T-helper 2 cell treated with Interferon-gamma antibody and Interleukin-4, amounts not matched to agents 100 ng/mL and 5 ng/mL, for 36 hours (primary cell): Measurements from ENCODE around the gene RHPN2. TPM values are rescaled to one million over a fixed set of nuclear protein-coding genes. Genes with fewer than 3 reads are reported as not detected.
"Not testable (repeated sequence)": the region's sequence is repeated elsewhere in the genome, so short reads cannot be mapped to it uniquely, and the experiment has no call there.

Source experiments
- intact Hi-C: fragments of 100-400 bp; cut with micrococcal nuclease; formaldehyde crosslinking; loops from one replicate; pipeline ENCODE4 v1.15.1; 2023
- total RNA-seq: library from RNA; stranded (reverse); gene quantifications from 2 replicates; pipeline ENCODE4 v1.2.3, GENCODE V29; 2022

The RHPN2 gene
- total RNA-seq, 1 donor from 2014 or later: 0.48 TPM

DNA sequence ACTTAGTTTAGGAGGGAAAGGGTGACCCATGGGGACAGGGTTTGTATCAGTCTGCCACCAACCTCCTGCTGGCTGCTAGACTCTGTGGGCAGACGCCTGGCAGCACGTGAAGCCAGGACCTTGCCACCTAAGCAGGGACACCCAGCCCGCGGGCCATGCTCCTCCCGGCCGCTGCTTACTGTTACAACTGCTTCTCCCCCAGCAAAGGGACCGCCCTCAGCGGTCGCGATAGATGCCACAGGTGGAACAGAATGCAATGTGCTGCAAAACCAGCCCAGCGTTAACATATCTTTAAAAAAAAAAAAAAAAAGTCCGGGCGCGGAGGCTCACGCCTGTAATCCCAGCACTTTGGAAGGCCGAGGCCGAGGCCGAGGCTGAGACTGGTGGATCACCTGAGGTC, 1.9 kb upstream of the RHPN2 start:
- intact Hi-C loops: no loop called here

DNA sequence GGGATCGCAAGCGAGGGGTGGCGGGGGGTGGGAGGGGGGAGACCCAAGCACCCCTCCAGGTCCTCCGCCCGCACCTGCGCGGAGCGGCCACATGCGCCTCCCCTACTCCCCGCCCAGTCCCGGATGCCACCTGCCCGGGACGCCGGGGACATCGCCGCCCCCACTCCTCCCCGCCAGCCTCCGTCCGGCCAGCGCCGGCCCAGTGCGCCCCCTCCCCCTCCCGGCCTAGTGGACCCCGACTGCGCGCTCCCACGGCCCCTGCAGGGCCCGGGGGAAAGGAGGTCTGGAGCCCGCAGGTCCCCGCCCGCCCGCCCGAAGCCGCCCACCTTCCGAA, 263 bp downstream of the RHPN2 start:
- intact Hi-C loops: loop anchor here (2.0 to 5.0 kb wide), 2 partner anchors 16 to 272 kb away; partner anchors contain the start of gene GPATCH1

DNA sequence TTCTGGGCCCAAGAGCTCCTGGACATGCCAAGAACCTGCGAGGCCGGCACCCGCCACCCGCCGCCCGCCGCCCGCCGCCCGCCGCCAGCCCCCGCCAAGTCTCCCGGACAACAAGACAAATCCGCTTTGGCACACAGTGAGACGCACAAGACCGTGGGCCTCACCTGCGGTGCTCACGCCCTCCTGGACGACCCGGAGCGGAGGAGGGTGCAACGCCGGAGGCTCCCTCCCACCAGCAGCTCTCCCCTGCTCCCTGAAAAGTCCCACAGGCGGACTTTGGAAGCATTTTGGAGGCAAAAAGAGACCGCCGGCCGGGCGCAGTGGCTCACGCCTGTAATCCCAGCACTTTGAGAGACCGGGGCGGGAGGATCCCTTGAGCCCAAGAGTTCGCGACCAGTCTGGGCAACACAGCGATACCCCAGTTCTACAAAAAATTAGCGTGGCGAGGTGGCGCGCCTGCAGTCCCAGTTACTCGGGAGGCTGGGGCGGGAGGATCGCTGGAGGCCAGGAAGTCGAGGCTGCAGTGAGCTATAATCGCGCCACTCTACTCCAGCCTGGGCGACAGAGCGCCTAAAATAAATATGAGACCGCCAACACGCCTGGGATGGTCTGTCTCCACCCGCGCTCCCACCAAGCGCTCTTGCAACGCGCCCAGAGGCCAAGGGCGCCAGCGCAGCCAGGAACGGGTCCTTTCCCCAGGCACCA, 783 bp downstream of the RHPN2 start:
- intact Hi-C loops: loop anchor here (2.0 to 5.0 kb wide), 2 partner anchors 17 to 272 kb away; partner anchors contain the start of gene GPATCH1

DNA sequence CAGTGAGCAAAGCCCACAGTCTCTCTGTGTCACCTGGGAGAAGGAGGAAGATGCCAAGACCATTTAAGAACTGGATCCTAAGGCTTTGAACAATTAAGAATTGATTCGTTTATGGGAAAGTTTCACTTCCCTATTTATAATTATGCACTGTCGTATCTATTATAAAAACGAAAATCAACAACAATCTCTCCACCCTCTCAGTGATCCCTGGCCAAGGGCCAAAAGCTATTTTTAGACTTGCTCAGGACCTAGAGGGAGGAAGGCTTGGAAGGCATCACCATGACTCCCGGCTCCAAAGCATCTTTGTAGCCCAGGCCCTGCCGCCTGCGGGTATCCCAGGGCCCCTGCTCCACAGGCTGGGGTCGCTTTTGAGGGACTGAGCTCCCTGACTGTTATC, 1.3 kb downstream of the RHPN2 start:
- intact Hi-C loops: loop anchor here (5.0 kb wide), 1 partner anchor 271 kb away; no protein-coding TSS in a partner anchor

DNA sequence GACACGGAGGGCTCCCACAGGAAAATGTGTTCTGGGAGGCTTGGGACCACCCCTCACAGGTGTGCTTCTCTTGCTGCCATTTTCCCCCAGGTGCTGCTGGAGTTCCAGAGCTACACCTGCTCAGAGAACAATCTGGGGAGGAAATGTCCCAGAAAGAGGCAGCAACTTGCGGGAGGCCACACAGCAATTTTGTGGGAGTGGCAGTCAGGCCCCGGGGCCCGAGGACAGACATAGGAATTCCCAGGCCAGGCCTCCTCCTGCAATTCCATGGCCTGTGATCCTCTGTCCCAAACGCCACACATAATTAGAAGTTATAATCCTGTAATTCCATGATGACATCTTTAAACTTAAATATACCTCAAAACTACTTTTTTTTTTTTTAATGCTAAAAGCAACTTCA, 1.8 kb downstream of the RHPN2 start:
- intact Hi-C loops: loop anchor here (5.0 kb wide), 1 partner anchor 271 kb away; no protein-coding TSS in a partner anchor

DNA sequence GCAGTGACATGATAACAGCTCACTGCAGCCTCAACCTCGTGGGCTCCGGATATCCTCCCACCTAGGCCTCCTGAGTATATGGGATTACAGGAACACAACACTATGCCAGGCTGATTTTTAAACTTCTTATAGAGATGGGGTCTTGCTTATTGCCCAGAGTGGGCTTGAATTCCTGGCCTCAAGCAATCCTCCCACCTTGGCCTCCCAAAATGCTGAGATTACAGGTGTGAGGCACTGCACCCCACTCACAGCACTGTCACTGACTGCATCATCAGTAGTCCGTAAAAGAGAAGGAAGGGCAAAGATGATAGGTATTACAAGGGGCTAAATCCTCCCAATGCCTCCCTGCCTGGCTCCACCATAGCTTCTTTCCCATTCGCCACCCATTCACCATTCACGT, 4.1 kb downstream of the RHPN2 start:
- intact Hi-C loops: loop anchor here (5.0 kb wide), 1 partner anchor 268 kb away; no protein-coding TSS in a partner anchor

DNA sequence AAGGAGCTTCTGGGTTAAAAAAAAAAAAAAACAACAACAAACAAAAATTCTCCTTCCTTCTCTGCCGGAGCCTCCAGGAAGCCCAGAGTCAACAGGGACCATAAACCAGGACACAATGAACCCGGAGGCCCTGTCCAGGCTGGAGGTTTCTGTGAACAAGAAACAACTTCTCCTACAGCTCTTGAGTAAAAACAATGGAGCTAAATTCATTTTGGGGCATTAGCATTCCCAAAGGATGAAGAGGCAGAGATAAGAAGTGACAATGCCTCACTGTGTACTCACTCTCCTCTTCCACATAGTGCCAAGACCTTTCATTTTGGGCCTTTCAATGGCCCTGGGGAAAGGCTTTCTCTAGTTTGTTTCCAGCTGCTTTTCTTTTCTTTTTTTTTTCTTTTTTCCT, 9.0 kb downstream of the RHPN2 start:
- intact Hi-C loops: no loop called here

DNA sequence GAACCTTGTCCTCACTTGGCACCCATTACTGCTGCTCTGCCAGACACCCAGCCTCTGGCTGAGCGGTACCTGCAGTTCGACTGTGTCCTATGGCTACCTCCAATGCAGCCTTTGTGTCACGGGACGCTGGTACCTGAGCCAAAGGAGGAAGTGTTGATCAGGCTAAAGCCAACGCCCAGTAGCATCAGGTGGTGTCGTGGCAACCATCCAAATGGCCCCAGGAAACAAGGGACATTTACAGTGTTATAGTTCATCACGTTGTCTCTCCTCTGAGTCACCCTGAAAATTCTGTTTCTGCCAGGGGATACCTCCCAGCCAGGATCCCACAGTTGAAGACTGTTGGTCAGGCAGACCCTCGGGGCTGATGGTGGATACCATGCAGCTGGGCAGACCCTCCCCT, 10.1 kb downstream of the RHPN2 start:
- intact Hi-C loops: no loop called here

DNA sequence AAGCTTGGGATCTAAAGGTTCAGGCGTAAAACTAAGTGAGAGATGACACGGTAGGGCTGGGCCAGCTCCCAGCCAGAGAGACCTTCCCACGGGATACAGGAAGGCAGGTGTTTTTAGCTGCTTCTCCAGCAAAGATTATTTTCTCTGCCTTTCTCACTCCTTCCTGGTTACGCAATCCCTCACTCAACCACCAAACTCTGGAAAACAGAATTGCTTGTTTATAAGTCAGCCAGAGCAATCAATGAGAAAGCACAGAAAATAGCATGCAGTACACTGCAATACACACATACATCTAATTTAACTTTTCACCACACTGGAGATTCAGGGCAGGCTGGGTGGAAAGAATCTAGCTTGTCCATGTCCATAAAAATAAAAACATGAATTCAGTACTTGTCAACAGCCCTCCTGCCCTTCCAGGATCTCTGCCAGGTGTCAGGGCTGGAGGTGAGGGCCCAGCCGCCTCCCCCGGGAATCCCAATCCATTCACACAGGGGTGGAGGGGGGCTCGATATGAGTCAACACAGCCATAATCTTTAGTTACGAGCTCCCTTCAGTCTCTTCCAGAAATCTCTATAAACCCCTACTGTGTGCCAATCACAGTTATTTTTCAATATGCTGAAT, 12.2 kb downstream of the RHPN2 start:
- intact Hi-C loops: no loop called here

DNA sequence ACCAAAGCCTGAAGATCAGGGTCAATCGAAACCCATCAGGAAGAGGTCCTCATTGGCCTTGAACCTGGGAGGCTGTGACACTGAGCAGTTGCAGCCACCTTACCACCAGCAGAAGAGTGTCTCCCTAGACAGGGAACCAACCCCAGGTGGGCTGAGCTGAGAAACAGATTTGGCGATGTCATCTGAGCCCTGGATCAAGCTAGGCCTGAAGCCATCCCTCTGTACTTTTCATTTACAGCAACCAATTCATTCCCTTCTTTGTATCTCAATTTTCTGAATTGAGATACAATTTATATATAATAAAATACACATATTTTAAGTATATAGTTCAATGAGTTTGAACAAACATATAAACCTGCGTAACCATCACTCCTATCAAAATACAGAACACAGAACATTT, 14.6 kb downstream of the RHPN2 start:
- intact Hi-C loops: no loop called here

DNA sequence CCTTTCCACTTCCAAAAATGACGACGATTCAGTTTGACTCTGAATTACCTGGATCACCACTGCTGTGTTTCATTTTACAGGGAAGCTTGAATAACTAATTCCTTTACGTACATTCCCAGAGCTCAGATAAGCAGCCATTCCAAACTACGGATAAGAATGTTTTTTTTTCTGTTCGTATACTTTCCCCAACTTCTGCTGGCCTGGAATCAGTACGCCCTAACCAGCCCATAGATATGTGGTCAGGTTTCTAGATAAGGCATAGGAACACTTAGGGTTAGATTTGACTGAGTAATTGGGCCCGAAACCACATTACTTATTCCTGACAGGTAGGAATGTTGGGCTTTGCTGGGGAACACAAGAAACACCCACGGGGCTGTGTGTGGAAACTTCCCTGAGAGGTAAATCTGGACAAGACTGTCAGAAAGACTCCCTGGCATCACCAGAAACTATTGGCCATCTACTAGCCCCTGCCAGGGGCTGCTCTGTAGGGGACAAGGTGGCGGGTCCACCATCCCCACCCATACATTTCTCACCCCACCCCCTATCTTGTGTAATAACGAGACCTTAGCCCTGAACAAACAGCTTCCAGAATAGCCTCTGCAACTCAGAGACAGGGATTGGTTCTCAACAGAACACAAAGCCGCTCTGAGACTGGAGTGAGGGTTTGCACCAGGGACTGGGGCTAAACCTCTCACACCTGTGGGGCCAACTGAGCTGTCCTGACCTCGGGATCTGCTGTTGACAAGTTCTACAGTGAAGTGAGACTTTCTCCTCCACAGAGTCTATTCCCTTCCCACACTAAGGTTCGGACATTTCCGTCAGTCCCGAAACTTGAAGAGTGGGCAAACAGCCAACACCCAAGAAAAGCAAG, 15.6 kb downstream of the RHPN2 start:
- intact Hi-C loops: no loop called here

DNA sequence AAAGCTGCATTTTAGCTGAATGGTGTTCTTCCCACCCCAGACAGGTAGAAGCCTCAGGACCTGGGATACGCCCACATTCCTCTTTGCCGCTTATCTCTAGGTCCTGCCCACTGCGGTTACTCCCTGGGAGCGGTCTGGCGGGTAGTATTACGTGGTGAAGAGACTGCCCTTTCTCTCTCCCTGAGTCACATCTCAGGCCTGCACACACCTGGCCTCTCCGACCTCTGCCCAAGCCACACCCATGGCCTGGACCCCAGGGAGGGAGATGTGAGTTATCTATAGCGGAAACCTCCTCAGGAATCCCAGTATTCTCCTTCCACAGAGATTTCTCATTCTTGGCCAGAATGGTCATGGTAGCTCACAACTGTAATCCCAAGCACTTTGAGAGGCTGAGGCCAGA, 17.3 kb downstream of the RHPN2 start:
- intact Hi-C loops: no loop called here

DNA sequence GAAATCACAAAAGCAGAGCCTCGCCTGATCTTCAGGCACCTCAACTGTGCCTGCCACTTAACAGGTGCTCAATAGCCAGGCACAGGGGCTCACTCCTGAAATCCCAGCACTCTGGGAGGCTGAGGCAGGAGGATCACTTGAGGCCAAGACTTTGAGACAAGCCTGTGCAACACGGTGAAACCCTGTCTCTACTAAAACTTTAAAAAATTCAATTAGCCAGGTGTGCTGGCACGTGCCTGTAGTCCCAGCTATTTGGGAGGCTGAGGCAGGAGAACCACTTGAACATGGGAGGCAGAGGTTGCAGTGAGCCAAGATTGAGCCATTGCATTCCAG, 22.9 kb downstream of the RHPN2 start:
- intact Hi-C loops: not testable (repeated sequence)

DNA sequence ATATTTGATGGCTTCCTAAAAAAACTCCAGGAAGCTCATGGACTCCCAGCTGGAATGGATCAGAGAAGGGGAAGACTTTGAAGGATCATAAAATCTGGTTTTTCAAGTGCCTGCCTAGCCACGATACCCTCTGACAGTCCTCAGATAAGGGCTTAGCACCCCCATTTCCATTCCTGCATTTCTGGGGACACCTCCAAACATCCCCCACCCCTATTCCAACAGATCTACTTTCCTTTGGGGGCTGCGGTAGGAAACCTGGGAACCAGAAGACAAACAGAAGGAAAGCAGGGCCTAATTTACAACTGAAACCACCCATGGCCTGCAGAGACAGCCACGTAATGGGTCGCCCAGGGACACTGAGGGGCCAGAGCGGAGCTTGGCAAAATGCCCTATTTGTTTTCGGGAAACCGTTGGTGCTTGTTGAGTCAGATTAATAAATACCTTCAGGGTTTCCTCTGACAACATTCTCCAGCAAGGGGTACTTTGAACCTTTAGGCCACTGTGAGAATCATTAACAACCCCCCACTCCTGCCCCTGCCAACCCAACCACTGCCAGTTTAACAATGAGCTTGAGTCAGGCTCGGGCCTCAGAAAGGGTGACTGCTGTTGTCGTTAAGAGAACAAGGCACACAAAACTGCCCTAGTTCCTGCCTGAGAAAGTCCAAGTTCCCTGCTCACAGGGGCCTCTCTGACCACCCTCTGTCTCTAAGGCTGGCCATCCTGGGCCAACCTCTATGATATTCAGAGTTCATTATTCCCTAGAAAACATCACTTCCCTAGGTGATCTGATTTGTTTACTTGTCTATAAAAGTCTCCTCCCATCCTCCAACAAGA, 23.5 kb downstream of the RHPN2 start:
- intact Hi-C loops: no loop called here

DNA sequence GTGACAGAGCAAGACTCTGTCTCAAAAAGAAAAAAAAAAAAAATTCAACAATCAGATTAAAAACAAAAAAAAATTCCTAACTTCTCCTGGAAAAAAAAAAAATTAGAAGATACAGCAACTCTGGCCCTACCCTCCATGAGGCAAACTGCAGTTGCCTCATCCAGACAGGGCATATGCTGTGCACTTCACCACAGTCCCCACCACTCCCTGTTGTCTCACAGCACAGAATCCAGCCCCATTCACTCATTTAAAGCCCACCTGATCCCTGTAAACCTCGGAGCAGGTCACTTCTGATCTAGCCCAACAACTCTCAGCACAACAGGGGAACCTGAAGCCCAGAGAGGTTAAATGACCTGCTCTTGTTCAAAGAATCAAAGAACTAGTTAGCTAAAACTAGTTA, 24.9 kb downstream of the RHPN2 start:
- intact Hi-C loops: no loop called here

DNA sequence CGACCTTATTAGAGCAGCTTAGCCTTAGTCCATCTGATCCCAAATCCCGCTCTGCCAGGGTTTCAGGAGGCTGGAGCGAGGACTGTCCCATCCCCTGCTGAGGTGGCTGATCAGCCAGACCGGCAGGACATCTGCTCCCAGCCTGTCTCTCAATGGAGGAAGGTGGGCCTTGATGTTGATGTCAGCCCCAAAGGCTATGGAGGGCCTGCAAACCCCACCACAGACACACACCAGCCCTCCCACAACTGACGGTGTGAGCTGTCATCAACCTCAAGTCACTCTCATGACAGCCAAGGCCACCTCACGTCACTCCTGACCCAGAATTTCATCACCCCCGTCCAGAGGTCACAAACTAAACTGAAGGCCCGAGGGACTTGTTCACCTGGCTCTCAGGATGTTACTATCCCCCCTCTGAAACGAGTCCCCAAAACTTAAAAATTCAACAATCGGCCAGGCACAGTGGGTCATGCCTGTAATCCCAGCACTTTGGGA, 25.5 kb downstream of the RHPN2 start:
- intact Hi-C loops: no loop called here

DNA sequence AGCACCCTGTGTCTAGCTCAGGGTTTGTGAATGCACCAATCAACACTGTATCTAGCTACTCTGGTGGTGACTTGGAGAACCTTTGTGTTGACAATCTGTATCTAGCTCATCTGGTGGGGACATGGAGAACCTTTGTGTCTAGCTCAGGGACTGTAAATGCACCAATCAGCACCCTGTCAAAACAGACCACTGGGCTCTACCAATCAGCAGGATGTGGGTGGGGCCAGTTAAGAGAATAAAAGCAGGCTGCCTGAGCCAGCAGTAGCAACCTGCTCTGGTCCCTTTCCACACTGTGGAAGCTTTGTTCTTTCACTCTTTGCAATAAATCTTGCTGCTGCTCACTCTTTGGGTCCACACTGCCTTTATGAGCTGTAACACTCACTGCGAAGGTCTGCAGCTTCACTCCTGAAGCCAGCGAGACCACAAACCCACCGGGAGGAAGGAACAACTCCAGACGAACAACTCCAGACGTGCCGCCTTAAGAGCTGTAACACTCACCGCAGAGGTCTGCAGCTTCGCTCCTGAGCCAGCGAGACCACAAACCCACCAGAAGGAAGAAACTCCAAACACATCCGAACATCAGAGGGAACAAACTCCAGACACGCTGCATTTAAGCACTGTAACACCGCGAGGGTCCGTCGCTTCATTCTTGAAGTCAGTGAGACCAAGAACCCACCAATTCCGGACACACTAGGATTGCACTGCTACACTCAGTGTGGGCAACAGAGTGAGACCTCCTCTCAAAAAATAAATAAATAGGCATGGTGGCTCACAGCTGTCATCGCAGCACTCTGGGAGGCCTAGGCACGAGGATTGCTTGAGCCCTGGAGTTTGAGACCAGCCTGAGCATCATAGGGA, 27.3 kb downstream of the RHPN2 start:
- intact Hi-C loops: not testable (repeated sequence)

DNA sequence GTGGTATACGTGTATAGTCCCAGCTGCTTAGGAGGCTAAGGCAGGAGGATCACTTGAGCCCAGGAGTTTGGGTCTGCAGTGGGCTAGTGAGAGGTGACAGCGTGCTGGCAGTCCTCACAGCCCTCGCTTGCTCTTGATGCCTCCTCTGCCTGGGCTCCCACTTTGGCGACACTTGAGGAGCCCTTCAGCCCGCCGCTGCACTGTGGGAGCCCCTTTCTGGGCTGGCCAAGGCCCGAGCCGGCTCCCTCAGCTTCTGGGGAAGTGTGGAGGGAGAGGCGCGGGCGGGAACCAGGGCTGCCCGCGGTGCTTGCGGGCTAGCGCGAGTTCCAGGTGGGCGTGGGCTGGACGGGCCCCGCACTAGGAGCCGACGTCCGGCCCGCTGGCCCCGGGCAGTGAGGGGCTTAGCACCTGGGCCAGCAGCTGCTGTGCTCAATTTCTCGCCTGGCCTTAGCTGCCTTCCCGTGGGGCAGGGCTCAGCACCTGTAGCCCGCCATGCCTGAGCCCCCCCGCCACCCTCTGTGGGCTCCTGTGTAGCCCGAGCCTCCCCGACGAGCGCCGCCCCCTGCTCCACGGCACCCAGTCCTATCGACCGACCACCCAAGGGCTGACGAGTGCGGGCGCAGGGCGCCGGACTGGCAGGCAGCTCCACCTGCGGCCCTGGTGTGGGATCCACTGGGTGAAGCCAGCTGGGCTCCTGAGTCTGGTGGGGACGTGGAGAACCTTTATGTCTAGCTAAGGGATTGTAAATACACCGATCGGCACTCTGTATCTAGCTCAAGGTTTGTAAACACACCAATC, 28.1 kb downstream of the RHPN2 start:
- intact Hi-C loops: not testable (repeated sequence)

DNA sequence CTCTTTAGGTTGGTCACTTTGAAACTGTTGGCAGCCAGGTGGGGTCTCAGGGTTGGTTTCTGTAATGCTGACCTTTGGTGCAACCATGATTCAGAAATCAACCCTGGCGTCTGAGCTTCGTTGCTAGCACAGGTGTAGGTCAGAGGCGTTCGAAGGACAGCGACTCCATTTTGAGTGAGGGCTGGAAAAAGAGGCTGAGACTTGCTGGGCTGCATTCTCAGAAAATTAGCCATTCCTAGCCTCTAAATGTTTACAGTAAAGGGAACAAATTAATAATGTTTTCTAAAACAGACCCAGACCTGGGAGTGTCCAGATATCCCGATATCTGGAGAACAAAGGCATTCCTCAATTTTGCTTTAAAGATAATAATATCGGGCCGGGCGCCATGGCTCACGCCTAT, 29.2 kb downstream of the RHPN2 start:
- intact Hi-C loops: no loop called here
